Measurements from ENCODE around the gene LBHD2. TPM values are rescaled to one million over a fixed set of nuclear protein-coding genes. Genes with fewer than 3 reads are reported as not detected.

The LBHD2 gene
- total and polyA plus RNA-seq, 4 donors: 0.47 to 0.53 TPM; not detected in 2

- H3K36me3 ChIP-seq (ENCODE audit: control insufficient read depth in 4 of 4, insufficient read depth in 3 of 4, low read depth in 1 of 4, low read length in 3 of 4): peaks cover 2 to 11% (median 6%) of the 10 kb centered on the region in 4 donors
- no peaks in the 10 kb centered on the region for H3K9me3 ChIP-seq (ENCODE audit: control insufficient read depth in 4 of 4, low read length in 3 of 4)
- TF ChIP-seq TAF1 (conservative IDR thresholded peaks at IDR 0.05): no peak
- no peak for TF ChIP-seq ZBTB33 (IDR thresholded peaks at IDR 0.05)
- H3K27me3 ChIP-seq (ENCODE audit: control insufficient read depth in 4 of 4, insufficient read depth in 4 of 4, low read length in 3 of 4): no peaks in the 10 kb centered on the region
- 76% methylated on average over 2 of the region's 2 CpGs for WGBS
- H3K4me3 ChIP-seq (ENCODE audit: low read depth in 1 of 3, low read length in 3 of 3): no peak overlapping the region
- H3K9ac ChIP-seq (ENCODE audit: low read depth in 1 of 2, low read length in 2 of 2): no peak overlapping the region
- no peak for DNase-seq (ENCODE audit: low spot score)
- H3K27ac ChIP-seq (ENCODE audit: low read depth in 1 of 2, low read length in 2 of 2): no peak overlapping the region
- peaks cover 4 to 21% (median 11%) of the 10 kb centered on the region in 4 donors for H3K4me1 ChIP-seq (ENCODE audit: control insufficient read depth in 4 of 4, insufficient read depth in 4 of 4, low read length in 3 of 4)
Measured at GRCh38 chr14:103134405-103134804, 50.4 kb downstream of the LBHD2 start.

- H3K4me3 ChIP-seq (ENCODE audit: low read depth in 1 of 3, low read length in 3 of 3): no peak overlapping the region
- peaks cover 1 to 11% (median 6%) of the 10 kb centered on the region in 4 donors for H3K36me3 ChIP-seq (ENCODE audit: control insufficient read depth in 4 of 4, insufficient read depth in 3 of 4, low read depth in 1 of 4, low read length in 3 of 4)
- TF ChIP-seq GABPA (IDR thresholded peaks at IDR 0.05 in 1 of 2, conservative IDR thresholded peaks at IDR 0.05 in 1 of 2): no peak
- no peak for TF ChIP-seq FOXA1 (IDR thresholded peaks at IDR 0.05)
- TF ChIP-seq ZBTB33 (IDR thresholded peaks at IDR 0.05): no peak
- TF ChIP-seq CTCF (IDR thresholded peaks at IDR 0.05; ENCODE audit: low read depth, low read length, missing input control): no peak
- no peak for TF ChIP-seq REST (IDR thresholded peaks at IDR 0.05)
- no peak for TF ChIP-seq RXRA (IDR thresholded peaks at IDR 0.05)
- no peak for TF ChIP-seq HNF4A (conservative IDR thresholded peaks at IDR 0.05)
- no peak for TF ChIP-seq HNF4G (IDR thresholded peaks at IDR 0.05)
- TF ChIP-seq MAX (IDR thresholded peaks at IDR 0.05): no peak
- TF ChIP-seq RAD21 (IDR thresholded peaks at IDR 0.05): no peak
- no peak for TF ChIP-seq TAF1 (conservative IDR thresholded peaks at IDR 0.05)
- no peaks in the 10 kb centered on the region for H3K9me3 ChIP-seq (ENCODE audit: control insufficient read depth in 4 of 4, low read length in 3 of 4)
- peaks cover 4 to 21% (median 11%) of the 10 kb centered on the region in 4 donors for H3K4me1 ChIP-seq (ENCODE audit: control insufficient read depth in 4 of 4, insufficient read depth in 4 of 4, low read length in 3 of 4)
- H3K27me3 ChIP-seq (ENCODE audit: control insufficient read depth in 4 of 4, insufficient read depth in 4 of 4, low read length in 3 of 4): no peaks in the 10 kb centered on the region
- no peak overlapping the region for H3K27ac ChIP-seq (ENCODE audit: low read depth in 1 of 2, low read length in 2 of 2)
- H3K9ac ChIP-seq (ENCODE audit: low read depth in 1 of 2, low read length in 2 of 2): no peak overlapping the region
- DNase-seq (ENCODE audit: low spot score): no peak
- WGBS: 94% methylated on average over 14 of the region's 14 CpGs
Measured at GRCh38 chr14:103134919-103135318, 50.9 kb downstream of the LBHD2 start.
